ENCODE results near the gene SETDB2. TPM values are rescaled to one million over a fixed set of nuclear protein-coding genes. Genes with fewer than 3 reads are reported as not detected.
A peak's percentile ranks its signal among the peaks of the same experiment; 100 is the strongest.

SETDB2 gene
- total and polyA plus RNA-seq, 10 of the 15 experiments (the other 5 are each of a cell fraction or from before 2014, with no cell fraction given) = 1.2 to 10.0 (median 7.4) TPM

DNA sequence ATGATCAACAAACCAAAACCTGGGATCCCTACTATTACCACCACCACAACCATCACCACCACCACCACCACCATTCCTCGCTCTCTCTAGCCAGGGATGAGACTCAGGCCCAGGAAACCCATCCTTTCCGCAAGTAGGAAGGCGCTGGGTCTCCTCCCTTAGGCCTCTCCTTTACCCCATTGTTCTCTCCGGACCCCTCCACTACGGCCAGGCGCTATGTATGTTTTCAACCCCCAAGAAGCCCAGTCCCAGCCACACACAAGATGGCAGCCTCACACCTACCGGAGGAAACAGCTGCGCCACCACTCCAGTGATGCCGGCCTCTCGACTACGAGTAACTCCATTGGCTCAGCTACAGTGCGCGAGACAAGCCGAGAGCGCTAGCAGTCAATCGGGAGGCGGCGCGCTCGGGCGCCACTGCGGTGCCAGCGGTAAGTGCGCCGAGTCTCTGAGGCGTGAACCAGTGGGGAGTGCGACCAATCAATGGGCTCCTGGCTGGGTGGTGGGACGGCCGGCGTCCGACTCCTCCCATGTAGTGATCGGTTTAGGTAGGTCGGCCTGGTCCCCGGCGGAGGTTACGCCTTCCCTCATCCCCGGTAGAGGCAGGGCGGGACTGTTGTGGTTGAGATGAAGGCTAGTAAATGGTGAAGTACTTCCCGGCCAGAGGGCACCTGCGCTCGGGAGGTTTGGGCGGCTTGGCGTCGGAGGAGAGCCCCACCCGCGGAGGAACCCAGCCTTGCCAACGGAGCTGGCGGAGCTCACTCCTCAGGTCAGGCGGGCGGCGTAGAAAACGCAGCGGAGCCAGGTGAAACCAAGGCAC is at the start of gene SETDB2, which contains the start of gene CAB39L (continued):
- TF ChIP-seq MEF2B (IDR thresholded peaks at IDR 0.05; ENCODE audit: partially characterized antibody, poor library complexity, severe bottlenecking) = peak; percentile 37
- TF ChIP-seq, protein P1, sequence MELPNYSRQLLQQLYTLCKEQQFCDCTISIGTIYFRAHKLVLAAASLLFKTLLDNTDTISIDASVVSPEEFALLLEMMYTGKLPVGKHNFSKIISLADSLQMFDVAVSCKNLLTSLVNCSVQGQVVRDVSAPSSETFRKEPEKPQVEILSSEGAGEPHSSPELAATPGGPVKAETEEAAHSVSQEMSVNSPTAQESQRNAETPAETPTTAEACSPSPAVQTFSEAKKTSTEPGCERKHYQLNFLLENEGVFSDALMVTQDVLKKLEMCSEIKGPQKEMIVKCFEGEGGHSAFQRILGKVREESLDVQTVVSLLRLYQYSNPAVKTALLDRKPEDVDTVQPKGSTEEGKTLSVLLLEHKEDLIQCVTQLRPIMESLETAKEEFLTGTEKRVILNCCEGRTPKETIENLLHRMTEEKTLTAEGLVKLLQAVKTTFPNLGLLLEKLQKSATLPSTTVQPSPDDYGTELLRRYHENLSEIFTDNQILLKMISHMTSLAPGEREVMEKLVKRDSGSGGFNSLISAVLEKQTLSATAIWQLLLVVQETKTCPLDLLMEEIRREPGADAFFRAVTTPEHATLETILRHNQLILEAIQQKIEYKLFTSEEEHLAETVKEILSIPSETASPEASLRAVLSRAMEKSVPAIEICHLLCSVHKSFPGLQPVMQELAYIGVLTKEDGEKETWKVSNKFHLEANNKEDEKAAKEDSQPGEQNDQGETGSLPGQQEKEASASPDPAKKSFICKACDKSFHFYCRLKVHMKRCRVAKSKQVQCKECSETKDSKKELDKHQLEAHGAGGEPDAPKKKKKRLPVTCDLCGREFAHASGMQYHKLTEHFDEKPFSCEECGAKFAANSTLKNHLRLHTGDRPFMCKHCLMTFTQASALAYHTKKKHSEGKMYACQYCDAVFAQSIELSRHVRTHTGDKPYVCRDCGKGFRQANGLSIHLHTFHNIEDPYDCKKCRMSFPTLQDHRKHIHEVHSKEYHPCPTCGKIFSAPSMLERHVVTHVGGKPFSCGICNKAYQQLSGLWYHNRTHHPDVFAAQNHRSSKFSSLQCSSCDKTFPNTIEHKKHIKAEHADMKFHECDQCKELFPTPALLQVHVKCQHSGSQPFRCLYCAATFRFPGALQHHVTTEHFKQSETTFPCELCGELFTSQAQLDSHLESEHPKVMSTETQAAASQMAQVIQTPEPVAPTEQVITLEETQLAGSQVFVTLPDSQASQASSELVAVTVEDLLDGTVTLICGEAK (IDR thresholded peaks at IDR 0.05; ENCODE audit: borderline replicate concordance) = peak; percentile 78
- peak; percentile 89 for TF ChIP-seq CREB1 (IDR thresholded peaks at IDR 0.05; ENCODE audit: low read depth)
- peak; percentile 31; the same call in 1 of the 2 replicates for TF ChIP-seq STAT1 (conservative IDR thresholded peaks at IDR 0.05)
- no peak for TF ChIP-seq ZBTB33 (IDR thresholded peaks at IDR 0.05)
- TF ChIP-seq STAT3 (IDR thresholded peaks at IDR 0.05; ENCODE audit: low read depth, low read length) = no peak
- TF ChIP-seq ZNF274 (IDR thresholded peaks at IDR 0.05; ENCODE audit: insufficient read depth, insufficient read length) = no peak
- TF ChIP-seq MTA3 (IDR thresholded peaks at IDR 0.05; ENCODE audit: borderline replicate concordance, low read length) = no peak
- TF ChIP-seq, protein P2, sequence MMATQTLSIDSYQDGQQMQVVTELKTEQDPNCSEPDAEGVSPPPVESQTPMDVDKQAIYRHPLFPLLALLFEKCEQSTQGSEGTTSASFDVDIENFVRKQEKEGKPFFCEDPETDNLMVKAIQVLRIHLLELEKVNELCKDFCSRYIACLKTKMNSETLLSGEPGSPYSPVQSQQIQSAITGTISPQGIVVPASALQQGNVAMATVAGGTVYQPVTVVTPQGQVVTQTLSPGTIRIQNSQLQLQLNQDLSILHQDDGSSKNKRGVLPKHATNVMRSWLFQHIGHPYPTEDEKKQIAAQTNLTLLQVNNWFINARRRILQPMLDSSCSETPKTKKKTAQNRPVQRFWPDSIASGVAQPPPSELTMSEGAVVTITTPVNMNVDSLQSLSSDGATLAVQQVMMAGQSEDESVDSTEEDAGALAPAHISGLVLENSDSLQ (IDR thresholded peaks at IDR 0.05) = peak; percentile 92
- no peak for TF ChIP-seq KLF5 (IDR thresholded peaks at IDR 0.05; ENCODE audit: partially characterized antibody)
- TF ChIP-seq PAX5 (IDR thresholded peaks at IDR 0.05; ENCODE audit: borderline replicate concordance, low read depth, low read length) = peak; percentile 87
- 0 out of 2 replicates have a peak, but pooled peaks have one; percentile 32 for TF ChIP-seq LARP7 (IDR thresholded peaks at IDR 0.05)
- TF ChIP-seq, protein P3, sequence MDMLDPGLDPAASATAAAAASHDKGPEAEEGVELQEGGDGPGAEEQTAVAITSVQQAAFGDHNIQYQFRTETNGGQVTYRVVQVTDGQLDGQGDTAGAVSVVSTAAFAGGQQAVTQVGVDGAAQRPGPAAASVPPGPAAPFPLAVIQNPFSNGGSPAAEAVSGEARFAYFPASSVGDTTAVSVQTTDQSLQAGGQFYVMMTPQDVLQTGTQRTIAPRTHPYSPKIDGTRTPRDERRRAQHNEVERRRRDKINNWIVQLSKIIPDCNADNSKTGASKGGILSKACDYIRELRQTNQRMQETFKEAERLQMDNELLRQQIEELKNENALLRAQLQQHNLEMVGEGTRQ (IDR thresholded peaks at IDR 0.05; ENCODE audit: borderline replicate concordance, low read depth, low read length) = no peak
- no peak; a peak in 1 of 4 replicates for TF ChIP-seq ETV6 (conservative IDR thresholded peaks at IDR 0.05 in 1 of 2, IDR thresholded peaks at IDR 0.05 in 1 of 2; ENCODE audit: borderline replicate concordance in 1 of 2, low read depth in 1 of 2)
- 0 out of 2 replicates have a peak, but pooled peaks have one; percentile 62 for TF ChIP-seq PRDM15 (CRISPR knock-in tag; IDR thresholded peaks at IDR 0.05)
- TF ChIP-seq POLR2AphosphoS5 (IDR thresholded peaks at IDR 0.05; ENCODE audit: low read length) = peak; percentile 77; the same call in 1 of the 2 replicates
- peak; percentile 42; the same call in 1 of the 2 replicates for TF ChIP-seq DPF2 (IDR thresholded peaks at IDR 0.05)

Data from GM12878 (cell line).